ENCODE data around the gene SPOCK1. TPM values are rescaled to one million over a fixed set of nuclear protein-coding genes. Genes with fewer than 3 reads are reported as not detected.

The SPOCK1 gene
- total RNA-seq, 1 donor from 2014 or later, result 28.6 TPM

DNA sequence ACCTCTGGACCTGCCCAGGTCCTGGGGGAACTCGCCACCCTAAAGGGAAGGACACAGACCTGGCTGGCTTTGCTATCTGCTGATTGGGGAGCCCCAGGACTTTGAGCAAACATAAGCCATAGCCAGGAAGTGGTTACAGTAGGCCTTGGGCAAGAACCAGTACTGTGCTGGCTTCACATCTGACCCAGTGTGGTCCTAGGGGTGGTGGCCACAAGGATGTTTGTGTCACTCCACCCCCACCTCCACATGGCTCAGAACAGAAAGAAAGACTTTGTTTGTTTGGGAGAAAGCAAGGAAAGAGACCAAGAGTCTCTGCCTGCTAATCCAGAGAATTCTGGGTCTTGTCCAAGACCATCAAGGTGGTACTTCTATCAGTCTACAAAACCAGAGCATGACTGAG is 334.2 kb downstream of the SPOCK1 start:
- TF ChIP-seq, protein P1, sequence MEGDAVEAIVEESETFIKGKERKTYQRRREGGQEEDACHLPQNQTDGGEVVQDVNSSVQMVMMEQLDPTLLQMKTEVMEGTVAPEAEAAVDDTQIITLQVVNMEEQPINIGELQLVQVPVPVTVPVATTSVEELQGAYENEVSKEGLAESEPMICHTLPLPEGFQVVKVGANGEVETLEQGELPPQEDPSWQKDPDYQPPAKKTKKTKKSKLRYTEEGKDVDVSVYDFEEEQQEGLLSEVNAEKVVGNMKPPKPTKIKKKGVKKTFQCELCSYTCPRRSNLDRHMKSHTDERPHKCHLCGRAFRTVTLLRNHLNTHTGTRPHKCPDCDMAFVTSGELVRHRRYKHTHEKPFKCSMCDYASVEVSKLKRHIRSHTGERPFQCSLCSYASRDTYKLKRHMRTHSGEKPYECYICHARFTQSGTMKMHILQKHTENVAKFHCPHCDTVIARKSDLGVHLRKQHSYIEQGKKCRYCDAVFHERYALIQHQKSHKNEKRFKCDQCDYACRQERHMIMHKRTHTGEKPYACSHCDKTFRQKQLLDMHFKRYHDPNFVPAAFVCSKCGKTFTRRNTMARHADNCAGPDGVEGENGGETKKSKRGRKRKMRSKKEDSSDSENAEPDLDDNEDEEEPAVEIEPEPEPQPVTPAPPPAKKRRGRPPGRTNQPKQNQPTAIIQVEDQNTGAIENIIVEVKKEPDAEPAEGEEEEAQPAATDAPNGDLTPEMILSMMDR (IDR thresholded peaks at IDR 0.05; ENCODE audit: borderline replicate concordance), result no peak
- Histone ChIP-seq H3K27me3 (ENCODE audit: low read depth) (no peaks in the 10 kb centered on the region), H3K36me3 (no peaks in the 10 kb centered on the region), H3K4me1 (no peaks in the 10 kb centered on the region), H3K9me3 (replicated peaks) (no peaks in the 10 kb centered on the region), H3K4me3 (no peak overlapping the region), H3K27ac (replicated peaks) (no peak overlapping the region)
- no peak for DNase-seq
- intact Hi-C loops (cut with micrococcal nuclease), result no loop called here

DNA sequence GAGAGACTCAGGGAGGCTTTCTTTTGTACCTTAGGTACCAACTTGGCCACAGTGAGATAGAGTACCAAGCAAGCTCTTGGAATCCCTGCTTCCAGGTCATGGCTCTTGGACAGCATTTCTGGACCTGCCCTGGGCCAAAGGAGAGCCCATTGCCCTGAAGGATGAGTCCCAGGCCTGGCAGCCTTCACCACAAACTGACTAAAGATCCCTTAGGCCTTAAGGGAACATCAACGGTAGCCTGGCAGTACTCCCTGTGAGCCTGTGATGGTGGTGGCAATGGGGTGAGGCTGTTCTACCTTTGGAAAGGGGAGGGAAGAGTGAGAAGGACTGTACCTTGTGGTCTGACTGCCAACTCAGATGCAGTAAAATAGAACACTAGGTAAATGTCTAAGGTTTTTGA is 334.6 kb downstream of the SPOCK1 start:
- DNase-seq, result no peak
- no peaks in the 10 kb centered on the region for H3K36me3 ChIP-seq
- no peak overlapping the region for H3K4me3 ChIP-seq
- H3K4me1 ChIP-seq, result no peaks in the 10 kb centered on the region
- no peak overlapping the region for H3K27ac ChIP-seq (replicated peaks)
- TF ChIP-seq, protein P1 (IDR thresholded peaks at IDR 0.05; ENCODE audit: borderline replicate concordance), result no peak
- no peaks in the 10 kb centered on the region for H3K9me3 ChIP-seq (replicated peaks)
- H3K27me3 ChIP-seq (ENCODE audit: low read depth), result no peaks in the 10 kb centered on the region
- intact Hi-C loops (cut with micrococcal nuclease), result no loop called here

- no peaks in the 10 kb centered on the region for H3K27me3 ChIP-seq (ENCODE audit: low read depth)
- no peak overlapping the region for H3K27ac ChIP-seq (replicated peaks)
- no peaks in the 10 kb centered on the region for H3K36me3 ChIP-seq
- TF ChIP-seq, protein P1 (IDR thresholded peaks at IDR 0.05; ENCODE audit: borderline replicate concordance), result no peak
- no peak overlapping the region for H3K4me3 ChIP-seq
- intact Hi-C loops (cut with micrococcal nuclease), result no loop called here
- no peak for DNase-seq
- no peaks in the 10 kb centered on the region for H3K4me1 ChIP-seq
- H3K9me3 ChIP-seq (replicated peaks), result no peaks in the 10 kb centered on the region
These were observed 340.4 kb downstream of the SPOCK1 start for GRCh38 chr5:137158691-137159090.

DNA sequence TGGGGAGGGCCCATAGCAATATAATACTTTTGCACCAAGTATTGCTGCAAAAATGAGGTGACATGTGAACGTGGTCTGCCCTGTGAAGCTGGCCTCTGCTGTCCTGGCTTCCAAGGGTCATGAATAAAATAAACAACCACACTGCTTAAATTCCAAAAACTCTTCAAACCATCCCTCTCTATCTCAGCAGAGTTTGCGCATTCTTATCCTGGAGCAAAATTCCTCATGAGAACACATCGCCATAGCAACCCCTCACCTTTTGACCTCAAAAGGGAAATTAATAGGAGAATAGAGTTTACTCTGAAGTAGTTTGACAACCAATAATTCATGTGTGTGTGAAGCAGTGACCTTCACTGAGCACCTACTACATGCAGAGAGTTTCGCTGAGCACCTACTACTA is 342.9 kb downstream of the SPOCK1 start:
- no peak for DNase-seq
- H3K27ac ChIP-seq (replicated peaks), result no peak overlapping the region
- no peaks in the 10 kb centered on the region for H3K9me3 ChIP-seq (replicated peaks)
- no peak overlapping the region for H3K4me3 ChIP-seq
- no peaks in the 10 kb centered on the region for H3K36me3 ChIP-seq
- intact Hi-C loops (cut with micrococcal nuclease), result no loop called here
- no peaks in the 10 kb centered on the region for H3K4me1 ChIP-seq
- TF ChIP-seq, protein P1 (IDR thresholded peaks at IDR 0.05; ENCODE audit: borderline replicate concordance), result no peak
- no peaks in the 10 kb centered on the region for H3K27me3 ChIP-seq (ENCODE audit: low read depth)

DNA sequence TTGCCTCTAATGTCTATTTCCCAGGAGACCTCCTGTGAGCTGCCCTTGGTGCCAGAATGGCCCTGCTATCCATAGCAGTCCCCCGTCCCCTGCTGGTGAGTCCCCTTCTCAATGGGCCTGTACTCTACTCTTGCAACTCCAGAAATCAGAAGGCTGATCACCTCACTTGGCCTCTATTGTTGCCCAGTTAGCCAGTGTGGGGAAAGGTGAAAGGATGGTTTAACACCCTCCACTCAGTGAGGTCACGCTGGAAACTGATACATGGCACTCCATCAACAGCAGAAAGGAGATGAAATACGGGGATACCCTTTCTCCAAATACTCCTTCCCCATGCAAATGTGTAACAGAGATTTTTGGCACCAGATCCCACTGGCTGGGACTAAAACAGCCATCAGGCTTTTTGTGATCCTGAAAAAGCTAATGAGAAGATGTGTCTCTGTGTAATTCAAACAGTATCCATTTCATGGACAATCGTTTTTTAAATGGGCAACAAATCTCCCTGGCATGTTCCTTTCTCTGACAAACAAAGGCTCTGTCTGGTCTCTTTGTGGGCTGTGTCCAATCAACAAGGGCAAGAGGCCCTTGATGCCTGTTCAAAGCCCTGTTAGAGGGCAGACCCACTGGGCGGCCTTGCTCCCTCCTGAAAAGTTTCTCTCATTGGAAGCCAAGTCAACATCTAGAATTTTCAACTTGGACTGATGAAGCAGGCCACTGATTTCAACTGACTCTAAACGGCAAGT is 343.7 kb downstream of the SPOCK1 start:
- no peaks in the 10 kb centered on the region for H3K9me3 ChIP-seq (replicated peaks)
- no peak overlapping the region for H3K4me3 ChIP-seq
- H3K27me3 ChIP-seq (ENCODE audit: low read depth), result no peaks in the 10 kb centered on the region
- intact Hi-C loops (cut with micrococcal nuclease), result no loop called here
- H3K4me1 ChIP-seq, result no peaks in the 10 kb centered on the region
- no peak for DNase-seq
- TF ChIP-seq, protein P1 (IDR thresholded peaks at IDR 0.05; ENCODE audit: borderline replicate concordance), result no peak
- no peaks in the 10 kb centered on the region for H3K36me3 ChIP-seq
- no peak overlapping the region for H3K27ac ChIP-seq (replicated peaks)

All from left ventricle myocardium inferior (tissue), 1 donor.